ENCODE data around the gene PIK3R5.

Gene PIK3R5

GRCh38 chr17:8898636-8899035 lies 66.9 kb downstream of the PIK3R5 start:
- Mint-ChIP-seq H3K4me1 (ENCODE audit: low read depth) (peaks cover 83% of the 10 kb centered on the region), H3K9me3 (no peaks in the 10 kb centered on the region), H3K36me3 (ENCODE audit: low read depth) (peaks cover 99% of the 10 kb centered on the region), H3K27ac (peak overlapping the region; percentile 83), H3K4me3 (no peak overlapping the region), H3K27me3 (no peaks in the 10 kb centered on the region)
- intact Hi-C loops (cut with micrococcal nuclease): loop anchor here (10.0 kb wide), 1 partner anchor 94 kb away; no protein-coding TSS in a partner anchor

GRCh38 chr17:8898126-8898525 lies 67.4 kb downstream of the PIK3R5 start:
- H3K27me3 Mint-ChIP-seq: no peaks in the 10 kb centered on the region
- intact Hi-C loops (cut with micrococcal nuclease): loop anchor here (10.0 kb wide), 1 partner anchor 93 kb away; no protein-coding TSS in a partner anchor
- H3K4me3 Mint-ChIP-seq: no peak overlapping the region
- no peaks in the 10 kb centered on the region for H3K9me3 Mint-ChIP-seq
- peaks cover 100% of the 10 kb centered on the region for H3K36me3 Mint-ChIP-seq (ENCODE audit: low read depth)
- H3K4me1 Mint-ChIP-seq (ENCODE audit: low read depth): peaks cover 88% of the 10 kb centered on the region
- H3K27ac Mint-ChIP-seq: peak overlapping the region; percentile 83

GRCh38 chr17:8896641-8897635 lies 68.6 kb downstream of the PIK3R5 start:
- peak overlapping the region; percentile 83 for H3K27ac Mint-ChIP-seq
- H3K4me1 Mint-ChIP-seq (ENCODE audit: low read depth): peaks cover 97% of the 10 kb centered on the region
- intact Hi-C loops (cut with micrococcal nuclease): loop anchor here (10.0 kb wide), 1 partner anchor 92 kb away; no protein-coding TSS in a partner anchor
- H3K36me3 Mint-ChIP-seq (ENCODE audit: low read depth): peaks cover 100% of the 10 kb centered on the region
- H3K4me3 Mint-ChIP-seq: no peak overlapping the region
- no peaks in the 10 kb centered on the region for H3K9me3 Mint-ChIP-seq
- H3K27me3 Mint-ChIP-seq: no peaks in the 10 kb centered on the region

DNA sequence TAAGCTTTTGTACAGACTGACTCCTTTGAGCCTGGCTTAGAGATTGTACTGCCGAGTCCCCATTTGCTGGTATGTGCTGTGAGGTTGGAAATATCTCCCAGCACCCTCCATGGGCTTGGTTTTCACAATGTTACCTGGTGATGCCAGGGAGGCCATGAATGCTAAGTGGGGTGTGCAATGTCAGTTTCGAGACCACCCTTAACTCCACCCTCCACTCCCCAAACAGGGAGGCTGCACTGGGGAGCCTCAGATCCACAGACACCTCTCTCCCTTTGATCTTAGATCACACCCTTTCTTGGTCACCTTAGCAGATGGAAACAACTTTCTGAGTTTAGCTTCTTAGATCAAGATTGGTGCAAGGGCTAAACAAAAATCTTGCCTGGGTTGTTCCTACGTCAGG lies 69.4 kb downstream of the PIK3R5 start:
- Mint-ChIP-seq H3K27me3 (no peaks in the 10 kb centered on the region), H3K4me3 (no peak overlapping the region), H3K4me1 (ENCODE audit: low read depth) (peaks cover 90% of the 10 kb centered on the region), H3K36me3 (ENCODE audit: low read depth) (peaks cover 100% of the 10 kb centered on the region), H3K9me3 (no peaks in the 10 kb centered on the region), H3K27ac (peak overlapping the region; percentile 63)
- intact Hi-C loops (cut with micrococcal nuclease): loop anchor here (10.0 kb wide), 1 partner anchor 91 kb away; no protein-coding TSS in a partner anchor

- Mint-ChIP-seq H3K27ac (peak overlapping the region; percentile 63), H3K4me3 (no peak overlapping the region), H3K4me1 (ENCODE audit: low read depth) (peaks cover 78% of the 10 kb centered on the region), H3K9me3 (no peaks in the 10 kb centered on the region), H3K27me3 (no peaks in the 10 kb centered on the region), H3K36me3 (ENCODE audit: low read depth) (peaks cover 100% of the 10 kb centered on the region)
- intact Hi-C loops (cut with micrococcal nuclease): loop anchor here (5.0 to 10.0 kb wide), 2 partner anchors 48 to 90 kb away; no protein-coding TSS in a partner anchor
These were observed 70.6 kb downstream of the PIK3R5 start for GRCh38 chr17:8894673-8895578.

DNA sequence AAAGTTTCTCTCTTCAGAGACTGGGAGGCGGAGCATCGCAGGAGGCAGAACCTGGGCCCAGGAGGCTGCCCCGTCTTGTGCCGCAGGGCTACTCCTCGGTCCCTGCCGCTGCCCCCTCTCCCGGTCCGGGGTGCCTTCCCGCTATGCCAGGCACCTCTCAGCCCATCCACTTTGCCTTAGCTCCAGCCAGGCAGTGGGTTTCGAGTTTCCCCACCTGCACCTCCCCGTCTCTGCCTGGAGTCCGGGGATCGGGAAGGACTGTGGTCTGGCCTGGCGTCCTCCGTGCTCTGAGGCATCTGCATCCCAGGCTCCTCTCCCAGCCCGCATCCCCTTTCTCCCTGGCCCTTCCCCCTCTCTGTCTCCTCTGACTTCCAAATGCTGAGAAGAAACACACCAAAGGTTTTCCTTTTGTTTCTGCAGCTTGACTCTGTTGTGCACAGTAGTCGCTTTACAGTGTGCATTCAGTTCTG lies 71.3 kb downstream of the PIK3R5 start:
- peaks cover 100% of the 10 kb centered on the region for H3K36me3 Mint-ChIP-seq (ENCODE audit: low read depth)
- intact Hi-C loops (cut with micrococcal nuclease): loop anchor here (5.0 to 10.0 kb wide), 2 partner anchors 47 to 89 kb away; no protein-coding TSS in a partner anchor
- H3K9me3 Mint-ChIP-seq: no peaks in the 10 kb centered on the region
- peaks cover 71% of the 10 kb centered on the region for H3K4me1 Mint-ChIP-seq (ENCODE audit: low read depth)
- H3K27me3 Mint-ChIP-seq: no peaks in the 10 kb centered on the region
- H3K27ac Mint-ChIP-seq: peak overlapping the region; percentile 73
- H3K4me3 Mint-ChIP-seq: no peak overlapping the region

- Mint-ChIP-seq H3K4me3 (no peak overlapping the region), H3K4me1 (ENCODE audit: low read depth) (peaks cover 66% of the 10 kb centered on the region), H3K9me3 (no peaks in the 10 kb centered on the region), H3K27me3 (no peaks in the 10 kb centered on the region), H3K27ac (peak overlapping the region; percentile 73), H3K36me3 (ENCODE audit: low read depth) (peaks cover 100% of the 10 kb centered on the region)
- intact Hi-C loops (cut with micrococcal nuclease): loop anchor here (5.0 to 10.0 kb wide), 2 partner anchors 46 to 89 kb away; no protein-coding TSS in a partner anchor
These were observed 71.8 kb downstream of the PIK3R5 start for GRCh38 chr17:8893621-8894201.

DNA sequence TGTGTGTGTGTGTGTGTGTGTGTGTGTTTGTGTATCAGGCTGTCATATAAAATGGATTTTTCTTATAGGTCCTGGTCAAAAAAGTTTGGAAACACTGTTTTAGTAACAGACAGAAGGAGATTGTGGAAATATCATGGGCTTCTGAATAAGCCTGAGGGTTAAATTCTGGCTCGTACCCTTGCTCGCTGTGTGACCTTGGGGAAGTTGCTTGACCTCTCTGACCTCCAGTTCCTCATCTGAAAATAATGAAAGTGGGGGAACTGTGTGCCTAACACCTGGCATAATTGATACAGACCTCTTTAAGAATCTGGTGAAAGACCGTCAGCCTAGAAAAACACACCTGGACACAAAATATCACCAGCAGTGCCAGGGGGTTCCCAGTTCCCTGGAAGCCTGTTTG lies 72.4 kb downstream of the PIK3R5 start:
- H3K27me3 Mint-ChIP-seq: no peaks in the 10 kb centered on the region
- H3K27ac Mint-ChIP-seq: peak overlapping the region; percentile 73
- peaks cover 100% of the 10 kb centered on the region for H3K36me3 Mint-ChIP-seq (ENCODE audit: low read depth)
- no peak overlapping the region for H3K4me3 Mint-ChIP-seq
- intact Hi-C loops (cut with micrococcal nuclease): loop anchor here (5.0 to 10.0 kb wide), 2 partner anchors 46 to 88 kb away; no protein-coding TSS in a partner anchor
- peaks cover 64% of the 10 kb centered on the region for H3K4me1 Mint-ChIP-seq (ENCODE audit: low read depth)
- no peaks in the 10 kb centered on the region for H3K9me3 Mint-ChIP-seq

- Mint-ChIP-seq H3K9me3 (no peaks in the 10 kb centered on the region), H3K36me3 (ENCODE audit: low read depth) (peaks cover 100% of the 10 kb centered on the region), H3K27me3 (no peaks in the 10 kb centered on the region), H3K4me3 (no peak overlapping the region), H3K4me1 (ENCODE audit: low read depth) (peaks cover 60% of the 10 kb centered on the region), H3K27ac (peak overlapping the region; percentile 73)
- intact Hi-C loops (cut with micrococcal nuclease): loop anchor here (5.0 to 10.0 kb wide), 2 partner anchors 45 to 88 kb away; no protein-coding TSS in a partner anchor
These were observed 73.2 kb downstream of the PIK3R5 start for GRCh38 chr17:8892338-8892690.

DNA sequence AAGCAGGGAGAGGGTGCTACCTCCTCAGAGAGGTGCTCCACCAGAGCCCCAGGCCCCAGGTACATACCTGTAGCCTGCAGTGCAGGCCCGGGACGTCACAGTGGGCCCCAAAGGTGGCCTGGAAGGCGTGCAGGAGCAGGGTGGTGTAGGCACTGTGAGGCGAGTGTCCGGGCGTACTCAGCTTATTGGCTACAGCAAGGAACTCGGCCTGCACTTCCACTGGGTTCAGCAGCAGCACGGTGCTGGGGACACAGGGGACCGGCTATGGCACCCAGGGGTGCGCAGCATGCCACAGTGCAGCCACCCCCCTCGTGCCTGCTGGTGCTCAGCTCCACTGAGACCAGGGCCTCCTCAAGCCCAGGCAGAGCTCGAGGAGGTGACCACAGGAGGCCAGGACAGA lies 74.8 kb downstream of the PIK3R5 start:
- Mint-ChIP-seq H3K27me3 (no peaks in the 10 kb centered on the region), H3K4me1 (ENCODE audit: low read depth) (peaks cover 47% of the 10 kb centered on the region), H3K4me3 (no peak overlapping the region), H3K9me3 (peaks cover 11% of the 10 kb centered on the region), H3K36me3 (ENCODE audit: low read depth) (peaks cover 100% of the 10 kb centered on the region), H3K27ac (peak overlapping the region; percentile 11)
- intact Hi-C loops (cut with micrococcal nuclease): loop anchor here (5.0 to 10.0 kb wide), 2 partner anchors 43 to 86 kb away; no protein-coding TSS in a partner anchor

GRCh38 chr17:8889458-8890210 lies 75.9 kb downstream of the PIK3R5 start:
- Mint-ChIP-seq H3K9me3 (peaks cover 11% of the 10 kb centered on the region), H3K27ac (peak overlapping the region; percentile 11), H3K27me3 (no peaks in the 10 kb centered on the region), H3K36me3 (ENCODE audit: low read depth) (peaks cover 99% of the 10 kb centered on the region), H3K4me3 (no peak overlapping the region), H3K4me1 (ENCODE audit: low read depth) (peaks cover 38% of the 10 kb centered on the region)
- intact Hi-C loops (cut with micrococcal nuclease): loop anchor here (5.0 to 10.0 kb wide), 2 partner anchors 42 to 85 kb away; no protein-coding TSS in a partner anchor

DNA sequence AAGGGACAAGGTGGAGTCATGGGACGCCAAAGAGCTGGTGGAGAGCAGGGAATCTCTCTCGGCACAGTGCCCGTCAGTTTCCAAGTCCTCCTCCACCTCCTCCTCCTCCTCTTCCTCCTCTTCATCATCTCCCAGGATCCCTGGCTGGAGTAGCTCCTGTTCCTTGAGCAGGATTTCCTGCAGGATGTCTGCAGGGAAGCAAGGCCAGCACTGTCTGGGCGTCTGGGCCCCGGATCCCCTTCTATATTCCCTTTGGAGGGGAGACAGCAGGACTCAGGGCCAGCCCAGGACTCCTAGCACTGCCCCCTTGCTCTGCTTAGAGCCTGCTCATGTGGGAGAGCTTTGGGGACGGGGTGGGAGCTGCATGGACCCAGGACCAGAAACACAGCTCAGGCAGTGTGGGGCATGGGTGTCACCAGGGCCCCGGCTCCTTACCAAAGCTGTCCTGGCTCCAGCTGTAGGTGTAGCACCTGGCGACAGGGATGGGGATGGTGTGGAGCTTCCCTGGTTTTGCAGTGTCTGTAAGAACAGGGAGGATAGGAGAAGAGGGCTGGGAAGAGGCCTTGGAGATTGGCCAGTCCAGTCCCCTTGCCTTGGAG lies 76.7 kb downstream of the PIK3R5 start:
- no peaks in the 10 kb centered on the region for H3K27me3 Mint-ChIP-seq
- H3K9me3 Mint-ChIP-seq: peaks cover 11% of the 10 kb centered on the region
- intact Hi-C loops (cut with micrococcal nuclease): no loop called here
- H3K4me1 Mint-ChIP-seq (ENCODE audit: low read depth): peaks cover 33% of the 10 kb centered on the region
- H3K4me3 Mint-ChIP-seq: no peak overlapping the region
- H3K36me3 Mint-ChIP-seq (ENCODE audit: low read depth): peaks cover 99% of the 10 kb centered on the region
- no peak overlapping the region for H3K27ac Mint-ChIP-seq

All from dendritic cell treated with granulocyte-macrophage colony-stimulating factor and Interleukin-4, amounts not matched to agents 40 ng/mL and 50 ng/mL, for 4 days (primary cell).